IMR-90 (cell line): ENCODE data around the gene RAPGEF1. TPM values are rescaled to one million over a fixed set of nuclear protein-coding genes. Genes with fewer than 3 reads are reported as not detected.

Experiments
- ATAC-seq: fragments of 200-7000 bp; cut with Tn5 transposase; 2 replicates; pipeline ENCODE4 v1.9.1; 2020; ENCODE audit warnings: low read depth, mild to moderate bottlenecking, moderate library complexity
- BruUV-seq: library from RNA; stranded (reverse); fragments of 400-500 nt; replicated peaks from 2 replicates; lab custom pipeline; 2021; lab: Mats Ljungman, UMichigan
- CTCF ChIA-PET: fragments of 300-600 bp; formaldehyde crosslinking; extraction: SDS; loops from one replicate; lab custom pipeline; 2021; ENCODE audit warnings: antibody characterized with exemption; lab: Yijun Ruan, JAX
- POLR2A ChIA-PET: fragments of 300-600 bp; sonication (Branson Sonifier 250); formaldehyde crosslinking; loops from one replicate; lab custom pipeline; 2022; ENCODE audit warnings: antibody characterized with exemption; ENCODE audit not compliant: unreplicated experiment; lab: Charles Lee
- DNase-seq: peaks from one replicate; pipeline ENCODE4 v3.0.0; 2013
- H2AFZ ChIP-seq: replicated peaks from 2 replicates; pipeline ENCODE3; 2013; ENCODE audit warnings: low read length, mild to moderate bottlenecking; ENCODE audit not compliant: poor library complexity
- H2AK5ac ChIP-seq: 2 replicates; pipeline ENCODE4 v1.6.1; 2013; ENCODE audit warnings: low read depth, low read length, inconsistent platforms
- H2AK9ac ChIP-seq: replicated peaks from 2 replicates; pipeline ENCODE3; 2013; ENCODE audit warnings: mild to moderate bottlenecking, low read depth, low read length, moderate library complexity; ENCODE audit not compliant: poor library complexity
- H2BK120ac ChIP-seq: 2 replicates; pipeline ENCODE4 v1.6.1; 2013; ENCODE audit warnings: low read depth, low read length, inconsistent platforms
- H2BK15ac ChIP-seq: 3 replicates; pipeline ENCODE4 v1.6.1; 2013; ENCODE audit warnings: low read depth, low read length, inconsistent platforms
- H2BK20ac ChIP-seq: 2 replicates; pipeline ENCODE4 v1.6.1; 2013; ENCODE audit warnings: low read depth, mild to moderate bottlenecking, inconsistent platforms, low read length, moderate library complexity
- H2BK5ac ChIP-seq: 2 replicates; pipeline ENCODE4 v1.6.1; 2013; ENCODE audit warnings: mild to moderate bottlenecking, low read depth, low read length, inconsistent platforms; ENCODE audit not compliant: poor library complexity, severe bottlenecking
- H3K14ac ChIP-seq: replicated peaks from 2 replicates; pipeline ENCODE4 v1.6.1; 2013; ENCODE audit warnings: low read depth, low read length, inconsistent platforms
- H3K18ac ChIP-seq: 2 replicates; pipeline ENCODE4 v1.6.1; 2013; ENCODE audit warnings: low read depth, low read length, control low read depth
- H3K23ac ChIP-seq: 2 replicates; pipeline ENCODE4 v1.6.1; 2013; ENCODE audit warnings: low read depth, low read length, inconsistent platforms
- H3K27ac ChIP-seq: 2 replicates; pipeline ENCODE4 v1.5.1; 2013; ENCODE audit warnings: mild to moderate bottlenecking, control low read depth, low read length; ENCODE audit not compliant: insufficient read depth
- H3K27me3 ChIP-seq: 2 replicates; pipeline ENCODE4 v1.6.1; 2013; ENCODE audit warnings: low read length; ENCODE audit not compliant: control insufficient read depth, insufficient read depth
- H3K36me3 ChIP-seq: 2 replicates; pipeline ENCODE4 v1.6.1; 2013; ENCODE audit warnings: low read length, mixed read lengths; ENCODE audit not compliant: control insufficient read depth, insufficient read depth
- H3K4ac ChIP-seq: 2 replicates; pipeline ENCODE4 v1.6.1; 2013; ENCODE audit warnings: low read depth, low read length, inconsistent platforms
- H3K4me1 ChIP-seq: 2 replicates; pipeline ENCODE4 v1.6.1; 2013; ENCODE audit warnings: low read length, mixed read lengths; ENCODE audit not compliant: control insufficient read depth, insufficient read depth
- H3K4me2 ChIP-seq: 2 replicates; pipeline ENCODE4 v1.6.1; 2013; ENCODE audit warnings: low read depth, mild to moderate bottlenecking, control low read depth, low read length, moderate library complexity
- H3K4me3 ChIP-seq: 2 replicates; pipeline ENCODE4 v1.5.1; 2013; ENCODE audit warnings: low read depth, mild to moderate bottlenecking, control low read depth, low read length, moderate library complexity; ENCODE audit not compliant: insufficient read depth
- H3K56ac ChIP-seq: 2 replicates; pipeline ENCODE4 v1.6.1; 2013; ENCODE audit warnings: low read length, inconsistent platforms; ENCODE audit not compliant: insufficient read depth; ENCODE audit errors: extremely low read depth
- H3K79me1 ChIP-seq, 2 experiments: 2 replicates each; pipeline ENCODE4 v1.6.1; 2013; ENCODE audit warnings: low read length in 2 of 2, inconsistent platforms in 1 of 2, low read depth in 1 of 2
- H3K9ac ChIP-seq: 2 replicates; pipeline ENCODE4 v1.6.1; 2013; ENCODE audit warnings: low read depth, low read length, control low read depth
- H3K9me1 ChIP-seq: 2 replicates; pipeline ENCODE4 v1.6.1; 2013; ENCODE audit warnings: low read length, inconsistent platforms; ENCODE audit not compliant: insufficient read depth
- H3K9me3 ChIP-seq: 2 replicates; pipeline ENCODE4 v1.6.1; 2013; ENCODE audit warnings: low read length; ENCODE audit not compliant: control insufficient read depth, insufficient read depth
- H4K20me1 ChIP-seq: 2 replicates; pipeline ENCODE4 v1.6.1; 2013; ENCODE audit warnings: low read length, inconsistent platforms; ENCODE audit not compliant: insufficient read depth
- H4K5ac ChIP-seq: 2 replicates; pipeline ENCODE4 v1.6.1; 2013; ENCODE audit warnings: mild to moderate bottlenecking, low read depth, low read length, control low read depth
- H4K8ac ChIP-seq, 2 experiments: 2 replicates each; pipeline ENCODE4 v1.6.1; 2013; ENCODE audit warnings: low read depth in 2 of 2, low read length in 2 of 2, control low read depth in 1 of 2, inconsistent platforms in 1 of 2
- H4K91ac ChIP-seq: 2 replicates; pipeline ENCODE4 v1.6.1; 2013; ENCODE audit warnings: low read depth, low read length, inconsistent platforms; ENCODE audit not compliant: insufficient read depth
- BHLHE40 ChIP-seq: fragments of 150-350 bp; IDR thresholded peaks from 2 replicates; pipeline ENCODE4 v1.6.1; 2016; ENCODE audit warnings: mild to moderate bottlenecking, low read depth, low read length
- CEBPB ChIP-seq: IDR thresholded peaks from 2 replicates; pipeline ENCODE4 v1.6.1; 2012; ENCODE audit warnings: low read depth, low read length, improper control_type of control experiment
- CHD1 ChIP-seq: IDR thresholded peaks from 2 replicates; pipeline ENCODE4 v1.6.1; 2012; ENCODE audit warnings: low read depth, low read length, improper control_type of control experiment
- FOS ChIP-seq: fragments of 150-350 bp; IDR thresholded peaks from 2 replicates; pipeline ENCODE4 v1.6.1; 2016; ENCODE audit warnings: low read depth, low read length
- MAFK ChIP-seq: IDR thresholded peaks from 2 replicates; pipeline ENCODE4 v1.6.1; 2012; ENCODE audit warnings: low read depth, low read length, improper control_type of control experiment
- MAZ ChIP-seq: IDR thresholded peaks from 2 replicates; pipeline ENCODE4 v1.6.1; 2012; ENCODE audit warnings: low read depth, mild to moderate bottlenecking, low read length, improper control_type of control experiment, moderate library complexity, borderline replicate concordance
- MXI1 ChIP-seq: IDR thresholded peaks from 2 replicates; pipeline ENCODE4 v1.6.1; 2012; ENCODE audit warnings: low read depth, mild to moderate bottlenecking, low read length, moderate library complexity, borderline replicate concordance
- NFE2L2 ChIP-seq: fragments of 150-350 bp; IDR thresholded peaks from 2 replicates; pipeline ENCODE4 v1.6.1; 2016; ENCODE audit warnings: low read depth, mild to moderate bottlenecking, low read length
- POLR2A ChIP-seq: IDR thresholded peaks from 2 replicates; pipeline ENCODE4 v1.6.1; 2012; ENCODE audit warnings: mild to moderate bottlenecking, low read depth, low read length
- RAD21 ChIP-seq: IDR thresholded peaks from 2 replicates; pipeline ENCODE4 v1.6.1; 2012; ENCODE audit warnings: low read length, improper control_type of control experiment
- SMC3 ChIP-seq: fragments of 150-350 bp; IDR thresholded peaks from 2 replicates; pipeline ENCODE4 v1.6.1; 2016; ENCODE audit warnings: low read depth, mild to moderate bottlenecking, antibody characterized with exemption, low read length, moderate library complexity
- USF2 ChIP-seq: fragments of 150-350 bp; IDR thresholded peaks from 2 replicates; pipeline ENCODE4 v1.6.1; 2017; ENCODE audit warnings: mild to moderate bottlenecking, antibody characterized with exemption, low read length, low read depth
- WGBS, 2 experiments: methylation state at CpG; one replicate each; pipeline versions ENCODE4 v1.1.5 to v1.1.7; 2013; ENCODE audit warnings: missing lambda C conversion rate in 2 of 2; ENCODE audit not compliant: insufficient read length in 1 of 2; ENCODE audit errors: extremely low coverage in 2 of 2; 5-methylcytosine and 5-hydroxymethylcytosine counted together
- dilution Hi-C: fragments of 300-500 bp; cut with HindIII; formaldehyde crosslinking; loops from one replicate; pipeline ENCODE4 v1.14.3; 2018; ENCODE audit warnings: low sequenced_read_pairs; ENCODE audit not compliant: unreplicated experiment
- in situ Hi-C: fragments of 300-500 bp; cut with MboI; formaldehyde crosslinking; loops from 3 replicates; pipeline ENCODE4 v1.14.3; 2019; ENCODE audit warnings: low sequenced_read_pairs, inconsistent platforms, mixed read lengths
- intact Hi-C: fragments of 100-400 bp; cut with micrococcal nuclease; formaldehyde crosslinking; loops from 2 replicates; pipeline ENCODE4 v1.10.0; 2022
- polyA plus RNA-seq, 3 experiments: library from polyadenylated mRNA; depleted of rRNA; stranded (reverse); fragments of >200 nt; gene quantifications; 2 replicates each; pipeline ENCODE4 v1.2.3, GENCODE V29; 2012; ENCODE audit warnings: low replicate concordance in 1 of 3
- total RNA-seq: library from RNA; depleted of rRNA; stranded (reverse); fragments of >200 nt; gene quantifications from 2 replicates; pipeline ENCODE4 v1.2.3, GENCODE V29; 2012

RAPGEF1 gene
- total and polyA plus RNA-seq, 2 of the 4 experiments (the other 2 are of a cell fraction): 13.1 to 22.3 TPM

- BruUV-seq: no TSS peak
- Histone ChIP-seq H4K91ac (no peak overlapping the region), H2BK120ac (no peak overlapping the region), H2BK15ac (no peak overlapping the region), H2BK5ac (no peak overlapping the region), H3K9me3 (no peaks in the 10 kb centered on the region), H3K27ac (no peak overlapping the region), H4K5ac (no peak overlapping the region), H2AFZ (no peak overlapping the region), H3K36me3 (peaks cover 46% of the 10 kb centered on the region), H3K56ac (no peak overlapping the region), H4K8ac (no peak overlapping the region), H3K79me1 (no peaks in the 10 kb centered on the region), H2BK20ac (no peak overlapping the region), H2AK5ac (no peak overlapping the region), H3K4ac (no peak overlapping the region), H3K9me1 (no peaks in the 10 kb centered on the region), H3K4me2 (no peak overlapping the region), H2AK9ac (no peak overlapping the region), H3K23ac (no peak overlapping the region), H3K14ac (no peak overlapping the region), H4K20me1 (no peaks in the 10 kb centered on the region), H3K4me3 (no peak overlapping the region), H3K18ac (no peak overlapping the region), H3K9ac (no peak overlapping the region), H3K27me3 (no peaks in the 10 kb centered on the region), H3K4me1 (no peaks in the 10 kb centered on the region)
- TF ChIP-seq MAZ: no peak
- TF ChIP-seq FOS: no peak
- no peak for TF ChIP-seq POLR2A
- TF ChIP-seq NFE2L2: no peak
- no peak for TF ChIP-seq RAD21
- no peak for TF ChIP-seq USF2
- TF ChIP-seq BHLHE40: no peak
- no peak for TF ChIP-seq MXI1
- no peak for TF ChIP-seq CEBPB
- no peak for TF ChIP-seq SMC3
- no peak for TF ChIP-seq CHD1
- TF ChIP-seq MAFK: no peak
- ATAC-seq: no peak
- in situ Hi-C loops: loop anchor here (25.0 kb wide), 1 partner anchor 675 kb away; no protein-coding TSS in a partner anchor
- intact Hi-C loops: no loop called here
- DNase-seq: no peak
- CTCF ChIA-PET: no interaction called here
- 79% methylated on average over 3 of the region's 9 CpGs; no CpG with 5 or more reads in 1 of the 2 experiments for WGBS, 2 experiments
- POLR2A ChIA-PET: no interaction called here
- dilution Hi-C loops: no loop called here
Measured at GRCh38 chr9:131587331-131587730, 152.5 kb downstream of the RAPGEF1 start.
